ENCODE measurements around the gene ACTN4.

The ACTN4 gene

DNA sequence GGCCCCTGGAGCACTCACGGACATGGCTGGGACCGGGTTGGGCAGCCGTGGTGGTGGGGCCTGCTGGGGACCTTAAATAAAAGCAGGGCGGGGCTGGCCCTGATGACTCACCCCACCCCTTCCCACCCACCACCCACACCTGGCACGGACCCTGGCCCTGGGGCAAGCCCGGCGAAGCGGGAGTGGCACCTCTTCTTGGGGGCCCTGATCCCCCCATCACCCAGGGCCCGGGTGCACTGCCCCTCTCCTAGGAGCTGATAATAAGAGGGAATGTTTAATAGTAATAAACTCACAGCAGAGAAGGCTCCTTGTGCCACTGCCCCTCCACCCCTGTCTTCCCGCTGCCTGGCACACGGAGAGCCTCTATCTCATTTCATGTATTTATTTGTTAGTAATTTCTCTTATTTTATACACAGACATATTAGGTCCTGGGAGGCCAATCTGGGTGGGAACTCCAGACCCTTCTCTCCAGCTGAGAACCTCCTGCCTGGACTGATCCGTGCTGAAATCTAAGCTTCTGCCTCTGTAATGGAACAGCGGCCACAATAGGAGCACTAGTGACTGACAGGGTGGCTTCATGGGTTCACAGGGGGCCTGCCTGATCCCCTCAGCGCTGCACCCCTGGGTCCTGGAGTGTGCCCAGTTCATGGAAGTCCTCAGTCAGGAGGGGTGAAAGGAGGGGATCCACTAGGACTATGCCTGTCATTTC is 126.2 kb downstream of the ACTN4 start, which contains the start of gene LGALS7:
Gene LGALS7, minus strand, starts transcription at position 49 of the 709 bp plus-strand sequence. Its CDS starts 25 bp downstream, at position 24.
- FAIRE-seq (no peak), DNase-seq (ENCODE audit: insufficient read length, low spot score) (no peak)
- no peak for TF ChIP-seq POLR2A (IDR thresholded peaks at IDR 0.05; ENCODE audit: low read depth, low read length)

DNA sequence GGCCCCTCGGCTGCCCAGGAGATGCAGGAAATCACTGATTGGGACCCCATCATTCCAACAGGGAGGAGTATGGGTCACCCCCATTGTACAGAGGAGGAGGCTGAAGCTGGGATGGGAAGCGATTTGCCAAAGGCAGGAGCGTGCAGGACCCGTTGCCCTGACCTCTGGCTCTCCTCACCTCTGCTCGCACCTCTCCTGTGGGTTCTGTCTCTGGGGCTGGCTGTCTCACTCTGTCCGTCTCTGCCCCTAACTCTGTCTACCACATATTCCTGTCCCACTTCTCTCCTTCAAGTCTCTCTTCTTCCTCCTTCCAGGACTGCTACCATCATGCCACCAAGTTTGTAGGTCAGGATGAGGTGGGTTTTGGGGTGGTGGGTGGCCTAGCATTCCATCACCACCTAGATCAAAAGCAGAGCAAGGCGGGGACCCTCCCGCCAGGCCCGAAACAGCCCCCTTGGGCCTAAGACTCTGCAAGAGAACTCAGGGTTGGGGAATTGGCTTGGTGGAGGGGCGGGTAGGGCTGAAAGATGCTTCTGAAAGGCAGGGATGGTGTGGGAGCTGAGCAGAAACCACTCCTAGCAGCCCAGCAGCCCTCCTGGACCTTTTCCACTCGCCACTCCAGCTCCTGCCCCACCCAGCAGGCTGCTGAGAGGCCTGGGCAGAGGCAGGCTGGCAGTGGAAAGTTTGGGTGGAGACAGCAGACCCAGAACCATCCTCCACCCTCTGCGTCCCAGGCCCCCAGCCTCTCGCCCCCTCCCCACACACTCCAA is 126.9 kb downstream of the ACTN4 start:
- no peak for FAIRE-seq

DNA sequence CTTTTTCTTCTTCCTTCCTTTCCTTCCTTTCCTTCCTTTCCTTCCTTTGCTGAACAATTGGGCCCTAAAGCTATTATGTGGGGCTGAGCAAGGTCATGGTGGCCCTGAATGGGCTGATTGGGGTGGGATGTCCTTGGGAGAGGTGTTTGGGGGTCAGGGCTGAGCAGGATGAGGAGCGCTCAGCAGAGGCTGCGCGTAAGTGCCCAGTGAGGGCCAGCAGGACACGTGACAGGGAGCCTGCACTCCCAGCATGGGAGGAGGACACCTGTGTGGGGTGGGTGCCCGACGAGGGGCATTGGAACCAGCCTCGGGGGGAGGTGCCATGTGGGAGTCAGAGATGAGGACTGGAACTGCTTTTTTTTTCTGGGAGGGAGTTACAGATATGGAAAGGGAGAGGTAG is 131.3 kb downstream of the ACTN4 start:
- no peak for FAIRE-seq
- TF ChIP-seq POLR2A (IDR thresholded peaks at IDR 0.05; ENCODE audit: low read depth, low read length), result no peak

More for the DNA sequence above, 126.9 kb downstream of the ACTN4 start:
- TF ChIP-seq POLR2A (IDR thresholded peaks at IDR 0.05; ENCODE audit: low read depth, low read length), result no peak
- DNase-seq (ENCODE audit: insufficient read length, low spot score), result no peak

DNA sequence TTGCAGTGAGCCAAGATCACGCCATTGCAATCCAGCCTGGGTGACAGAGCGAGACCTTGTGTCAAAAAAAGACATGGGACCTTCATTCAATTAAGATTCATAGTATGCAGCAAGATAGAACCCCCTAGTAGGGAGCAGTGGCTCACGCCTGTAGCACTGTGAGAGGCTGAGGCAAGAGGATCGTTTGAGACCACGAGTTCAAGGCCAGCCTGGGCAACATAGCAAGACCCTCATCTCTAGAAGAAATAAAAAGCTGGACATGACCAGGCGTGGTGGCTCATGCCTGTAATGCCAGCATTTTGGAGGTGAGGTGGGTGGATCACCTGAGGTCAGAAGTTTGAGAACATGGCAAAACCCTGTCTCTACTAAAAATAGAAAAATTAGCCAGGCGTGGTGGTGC is 133.0 kb downstream of the ACTN4 start:
- no peak for TF ChIP-seq POLR2A (IDR thresholded peaks at IDR 0.05; ENCODE audit: low read depth, low read length)
- DNase-seq (ENCODE audit: insufficient read length, low spot score) (no peak), FAIRE-seq (no peak)

More for the DNA sequence above, 131.3 kb downstream of the ACTN4 start:
- no peak for DNase-seq (ENCODE audit: insufficient read length, low spot score)

DNA sequence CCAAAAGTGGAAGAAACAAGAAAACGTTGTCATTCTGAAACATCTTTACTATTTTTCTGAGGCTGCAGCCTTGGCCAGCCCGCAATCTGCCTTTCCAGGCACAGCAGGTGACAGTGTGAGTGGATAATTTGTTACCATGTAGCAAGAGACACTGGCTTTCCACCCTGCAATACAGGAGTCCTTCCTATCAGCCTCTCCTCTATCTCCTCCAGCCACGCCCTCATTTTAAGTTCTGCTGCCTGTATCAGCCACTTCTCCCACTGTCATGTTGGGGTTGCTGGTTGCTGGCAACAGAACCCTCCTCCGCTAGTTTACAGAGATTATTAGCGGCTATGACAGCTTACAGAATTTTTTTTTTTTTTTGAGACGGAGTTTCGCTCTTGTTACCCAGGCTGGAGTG is 133.6 kb downstream of the ACTN4 start:
- FAIRE-seq (no peak), DNase-seq (ENCODE audit: insufficient read length, low spot score) (no peak)
- TF ChIP-seq POLR2A (IDR thresholded peaks at IDR 0.05; ENCODE audit: low read depth, low read length), result no peak
